HCT116 (cell line): ENCODE data around the gene ARFIP2. TPM values are rescaled to one million over a fixed set of nuclear protein-coding genes. Genes with fewer than 3 reads are reported as not detected.

Source experiments
- ATAC-seq: fragments of 200-7000 bp; cut with Tn5 transposase; 2 replicates; pipeline ENCODE4 v1.9.1; 2020; ENCODE audit warnings: mild to moderate bottlenecking, moderate library complexity
- BruUV-seq: library from RNA; stranded (reverse); fragments of 400-500 nt; replicated peaks from 2 replicates; lab custom pipeline; 2021; lab: Mats Ljungman, UMichigan
- CTCF ChIA-PET: fragments of 300-600 bp; sonication (Branson Sonifier 250); formaldehyde crosslinking; loops from one replicate; lab custom pipeline; 2021; ENCODE audit warnings: antibody characterized with exemption; lab: Charles Lee
- POLR2A ChIA-PET: fragments of 300-600, 350-600 bp; sonication (Branson Sonifier 250); formaldehyde crosslinking; loops from one replicate; lab custom pipeline; 2021; ENCODE audit warnings: antibody characterized with exemption; lab: Charles Lee
- RAD21 ChIA-PET, 2 experiments: fragments of 300-600 bp; sonication (Branson Sonifier 250); formaldehyde crosslinking; loops; one replicate each; lab custom pipeline; 2023; ENCODE audit warnings: low total read pairs in 2 of 2; ENCODE audit not compliant: uncharacterized antibody in 2 of 2, unreplicated experiment in 2 of 2, low non-redundant PET in 1 of 2; lab: Charles Lee
- DNase-seq: peaks from one replicate; pipeline ENCODE4 v3.0.0-alpha.2; 2010; ENCODE audit warnings: low read depth, low spot score
- H2AFZ ChIP-seq: fragments of 200-600 bp; shearing (Covaris generic), sonication (generic); 2 replicates; pipeline ENCODE4 v1.6.1; 2017; ENCODE audit warnings: low read depth, mixed run types, mixed read lengths, antibody characterized with exemption, low read length; ENCODE audit not compliant: poor library complexity, severe bottlenecking
- H3K27ac ChIP-seq: 2 replicates; pipeline ENCODE4 v1.5.1; 2012; ENCODE audit warnings: low read depth, low read length
- H3K27me3 ChIP-seq: fragments of 200-600 bp; sonication (generic); 2 replicates; pipeline ENCODE4 v1.6.1; 2016; ENCODE audit warnings: mixed run types, low read length, mixed read lengths; ENCODE audit not compliant: insufficient read depth
- H3K36me3 ChIP-seq, 2 experiments: fragments of 200-500 bp in 1 of 2; fragments of 200-600 bp in 1 of 2; sonication (Bioruptor generic) in 1 of 2; sonication (generic) in 1 of 2; 2 replicates each; pipeline versions ENCODE4 v1.5.1 to v1.6.1; 2014 to 2016; ENCODE audit warnings: low read length in 2 of 2, inconsistent platforms in 1 of 2, mixed read lengths in 1 of 2, mixed run types in 1 of 2; ENCODE audit not compliant: insufficient read depth in 2 of 2, control insufficient read depth in 1 of 2
- H3K4me1 ChIP-seq, 2 experiments: fragments of 200-600 bp in 1 of 2; sonication (generic) in 1 of 2; 2 replicates each; pipeline versions ENCODE4 v1.5.1 to v1.6.1; 2012 to 2017; ENCODE audit warnings: low read length in 2 of 2, inconsistent platforms in 1 of 2, mild to moderate bottlenecking in 1 of 2, mixed read lengths in 1 of 2, mixed run types in 1 of 2, moderate library complexity in 1 of 2; ENCODE audit not compliant: insufficient read depth in 2 of 2, control insufficient read depth in 1 of 2
- H3K4me2 ChIP-seq: fragments of 200-600 bp; sonication (generic); 2 replicates; pipeline ENCODE4 v1.6.1; 2017; ENCODE audit warnings: mixed run types, low read length, mixed read lengths
- H3K4me3 ChIP-seq, 2 experiments: fragments of 200-600 bp in 1 of 2; sonication (generic) in 1 of 2; replicated peaks in 1 of 2; 2 replicates each; pipeline ENCODE4 v1.5.1; 2011 to 2016; ENCODE audit warnings: low read length in 2 of 2, control low read depth in 1 of 2, low read depth in 1 of 2, mild to moderate bottlenecking in 1 of 2, mixed read lengths in 1 of 2, mixed run types in 1 of 2
- H3K79me2 ChIP-seq: fragments of 200-600 bp; sonication (generic); 2 replicates; pipeline ENCODE4 v1.6.1; 2017; ENCODE audit warnings: mild to moderate bottlenecking, mixed run types, low read length, moderate library complexity, mixed read lengths; ENCODE audit not compliant: insufficient read depth
- H3K9ac ChIP-seq: fragments of 200-600 bp; sonication (generic); 2 replicates; pipeline ENCODE4 v1.6.1; 2016; ENCODE audit warnings: low read length, mixed read lengths
- H3K9me2 ChIP-seq: fragments of 200-600 bp; sonication (generic), shearing (Covaris generic); 2 replicates; pipeline ENCODE4 v1.6.1; 2017; ENCODE audit warnings: mixed run types, mild to moderate bottlenecking, moderate library complexity; ENCODE audit not compliant: insufficient read depth
- H3K9me3 ChIP-seq, 2 experiments: fragments of 200-500 bp in 1 of 2; fragments of 200-600 bp in 1 of 2; sonication (Bioruptor generic) in 1 of 2; sonication (generic) in 1 of 2; 2 replicates each; pipeline ENCODE4 v1.6.1; 2014 to 2017; ENCODE audit warnings: low read length in 2 of 2, mixed read lengths in 2 of 2, inconsistent platforms in 1 of 2, low read depth in 1 of 2, mild to moderate bottlenecking in 1 of 2, mixed run types in 1 of 2, moderate library complexity in 1 of 2; ENCODE audit not compliant: control insufficient read depth in 1 of 2, insufficient read depth in 1 of 2
- H4K20me1 ChIP-seq: fragments of 200-600 bp; sonication (generic), shearing (Covaris generic); 2 replicates; pipeline ENCODE4 v1.6.1; 2017; ENCODE audit warnings: mixed run types, mild to moderate bottlenecking, moderate library complexity; ENCODE audit not compliant: insufficient read depth
- CBX3 ChIP-seq: IDR thresholded peaks from 2 replicates; pipeline ENCODE4 v1.6.1; 2012; ENCODE audit warnings: low read depth
- CEBPB ChIP-seq: IDR thresholded peaks from 2 replicates; pipeline ENCODE4 v1.6.1; 2012; ENCODE audit warnings: low read depth
- CTCF ChIP-seq, 3 experiments: fragments of 200-600 bp in 1 of 3; sonication (generic) in 1 of 3; IDR thresholded peaks in 2 of 3; conservative IDR thresholded peaks in 1 of 3; 2 replicates each; pipeline ENCODE4 v1.5.1; 2012 to 2017; ENCODE audit warnings: low read depth in 2 of 3, low read length in 2 of 3, antibody characterized with exemption in 1 of 3, borderline replicate concordance in 1 of 3, control low read depth in 1 of 3, mild to moderate bottlenecking in 1 of 3, mixed read lengths in 1 of 3, mixed run types in 1 of 3, moderate library complexity in 1 of 3; ENCODE audit not compliant: insufficient read depth in 1 of 3
- ELF1 ChIP-seq: IDR thresholded peaks from 2 replicates; pipeline ENCODE4 v1.6.1; 2012; ENCODE audit warnings: low read depth, borderline replicate concordance
- EZH2 ChIP-seq: fragments of 200-600 bp; sonication (generic); IDR thresholded peaks from 2 replicates; pipeline ENCODE4 v1.6.1; 2017; ENCODE audit warnings: antibody characterized with exemption, mixed run types
- EZH2phosphoT487 ChIP-seq: fragments of 200-600 bp; IDR thresholded peaks from 2 replicates; pipeline ENCODE4 v1.6.1; 2018; ENCODE audit warnings: antibody characterized with exemption, borderline replicate concordance
- FOSL1 ChIP-seq: IDR thresholded peaks from 2 replicates; pipeline ENCODE4 v1.6.1; 2012; ENCODE audit warnings: low read depth
- MAX ChIP-seq: IDR thresholded peaks from 2 replicates; pipeline ENCODE4 v1.6.1; 2012
- POLR2A ChIP-seq: IDR thresholded peaks from 2 replicates; pipeline ENCODE4 v1.7.0; 2011; ENCODE audit warnings: borderline replicate concordance; ENCODE audit not compliant: insufficient read depth, insufficient read length; ENCODE audit errors: extremely low read depth
- POLR2AphosphoS5 ChIP-seq: IDR thresholded peaks from 2 replicates; pipeline ENCODE4 v1.6.1; 2011; ENCODE audit warnings: mild to moderate bottlenecking, low read depth, low read length, moderate library complexity
- RAD21 ChIP-seq: IDR thresholded peaks from 2 replicates; pipeline ENCODE4 v1.6.1; 2012; ENCODE audit warnings: low read depth, mild to moderate bottlenecking
- SIN3A ChIP-seq: IDR thresholded peaks from 2 replicates; pipeline ENCODE4 v1.6.1; 2012; ENCODE audit warnings: low read depth
- SP1 ChIP-seq: IDR thresholded peaks from 2 replicates; pipeline ENCODE4 v1.6.1; 2012; ENCODE audit warnings: low read depth
- TCF7L2 ChIP-seq: IDR thresholded peaks from 2 replicates; pipeline ENCODE4 v1.7.0; 2011; ENCODE audit warnings: borderline replicate concordance, inconsistent platforms; ENCODE audit not compliant: insufficient read depth, insufficient read length; ENCODE audit errors: extremely low read depth
- YY1 ChIP-seq: IDR thresholded peaks from 2 replicates; pipeline ENCODE4 v1.6.1; 2011; ENCODE audit warnings: low read length, low read depth, moderate library complexity, mild to moderate bottlenecking; ENCODE audit not compliant: insufficient replicate concordance; ENCODE audit errors: extremely low read depth
- ZFX ChIP-seq: fragments of 450-650 bp; IDR thresholded peaks from 2 replicates; pipeline ENCODE4 v1.6.1; 2017
- ZNF274 ChIP-seq: fragments of 200-500 bp; sonication (Bioruptor generic); IDR thresholded peaks from 2 replicates; pipeline ENCODE4 v1.6.1; 2014; ENCODE audit warnings: mild to moderate bottlenecking, low read depth, low read length, inconsistent platforms
- intact Hi-C: fragments of 100-400 bp; cut with micrococcal nuclease; formaldehyde crosslinking; loops from 2 replicates; pipeline ENCODE4 v1.10.0; 2022
- total RNA-seq: library from RNA; stranded (reverse); gene quantifications from one replicate; pipeline ENCODE4 v1.2.1, GENCODE V29; 2021; ENCODE audit not compliant: unreplicated experiment
- TF ChIP-seq, protein P1 (sequence below): IDR thresholded peaks from 2 replicates; pipeline ENCODE4 v1.6.1; 2012
- TF ChIP-seq, protein P2 (sequence below): IDR thresholded peaks from 2 replicates; pipeline ENCODE4 v1.6.1; 2011; ENCODE audit warnings: mild to moderate bottlenecking, low read length, moderate library complexity; ENCODE audit not compliant: insufficient replicate concordance; ENCODE audit errors: extremely low read depth

The ARFIP2 gene
- total RNA-seq, 1 experiment from 2014 or later = 77.9 TPM

DNA sequence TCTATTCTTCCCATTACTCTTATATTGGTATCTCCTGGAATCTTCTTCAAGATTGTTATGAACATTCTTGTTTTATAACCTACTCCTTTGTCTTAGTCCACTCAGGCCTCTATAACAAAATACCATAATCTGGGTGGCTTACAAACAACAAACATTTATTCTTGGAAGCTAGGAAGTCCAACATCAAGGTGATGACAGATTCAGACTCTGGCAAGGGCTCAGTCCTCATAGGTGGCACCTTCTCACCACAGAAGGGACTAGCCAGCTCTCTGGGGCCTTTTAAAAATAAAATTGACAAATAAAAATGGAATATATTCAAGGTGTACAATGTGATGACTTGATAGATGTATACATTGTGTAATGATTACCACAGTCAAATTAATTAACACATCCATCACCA lies 35.7 kb upstream of the ARFIP2 start (continued):
- TF ChIP-seq SP1 = no peak
- TF ChIP-seq, protein P1, sequence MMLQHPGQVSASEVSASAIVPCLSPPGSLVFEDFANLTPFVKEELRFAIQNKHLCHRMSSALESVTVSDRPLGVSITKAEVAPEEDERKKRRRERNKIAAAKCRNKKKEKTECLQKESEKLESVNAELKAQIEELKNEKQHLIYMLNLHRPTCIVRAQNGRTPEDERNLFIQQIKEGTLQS = no peak
- no peak for TF ChIP-seq SIN3A
- TF ChIP-seq, all 23 proteins: peak for 0

DNA sequence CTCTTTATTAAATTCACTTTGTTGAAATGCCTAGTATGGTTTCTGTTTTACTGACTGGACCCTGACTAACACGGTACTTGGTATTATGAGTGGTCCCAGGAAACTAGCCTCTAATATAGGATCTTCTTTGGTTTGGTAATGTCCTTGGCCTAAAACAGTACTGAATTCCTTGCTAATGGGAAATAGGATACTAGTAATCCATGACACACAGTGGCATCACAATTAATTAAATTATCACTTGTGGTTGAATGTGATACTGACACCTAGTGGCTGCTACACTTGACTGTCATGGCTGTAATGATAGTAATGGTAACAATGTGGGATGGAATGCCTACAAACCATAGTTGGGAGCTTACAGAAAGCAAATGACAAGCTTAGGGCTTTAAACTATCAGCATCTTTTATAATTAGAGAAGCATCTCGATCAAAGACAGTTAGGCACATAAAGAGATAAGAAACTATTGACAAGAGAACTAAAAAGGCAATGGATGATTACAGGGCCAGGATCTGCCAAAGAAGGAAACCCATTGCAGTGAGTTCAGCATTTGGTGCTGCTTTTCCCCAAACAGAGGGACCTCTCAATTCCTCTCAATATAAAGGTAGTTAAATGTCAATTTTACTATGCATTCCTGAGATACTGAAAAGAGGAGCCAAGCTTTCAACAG lies 24.6 kb upstream of the ARFIP2 start:
- CTCF ChIA-PET = interaction anchor here (0.7 to 6.8 kb wide), 10 partner anchors 11 to 177 kb away, joined by 3 to 83 read pairs (median 6); partner anchors contain the start of genes ARFIP2, MRPL17 and TIMM10B
- no peaks in the 10 kb centered on the region for H4K20me1 ChIP-seq
- H3K36me3 ChIP-seq = no peaks in the 10 kb centered on the region
- H3K27ac ChIP-seq = no peak overlapping the region
- POLR2A ChIA-PET = interaction anchor here (0.7 kb wide), 1 partner anchor 127 kb away, joined by 3 read pairs; no protein-coding TSS in a partner anchor
- no peaks in the 10 kb centered on the region for H3K27me3 ChIP-seq
- H3K4me1 ChIP-seq = peaks cover 0 to 7% of the 10 kb centered on the region in 2 experiments; a peak in 2 of 4 replicates
- H3K9me2 ChIP-seq = no peaks in the 10 kb centered on the region
- intact Hi-C loops = loop anchor here (1.0 kb wide), 2 partner anchors 66 to 126 kb away; no protein-coding TSS in a partner anchor
- no peaks in the 10 kb centered on the region for H3K9me3 ChIP-seq
- no peak overlapping the region for H3K9ac ChIP-seq
- no TSS peak for BruUV-seq
- DNase-seq (peak; percentile 40), ATAC-seq (peak; percentile 94)
- H3K4me2 ChIP-seq = no peak overlapping the region
- RAD21 ChIA-PET = interaction anchor here in 1 of 2 experiments (1.0 kb wide), 1 partner anchor 127 kb away, joined by 4 read pairs; no protein-coding TSS in a partner anchor
- H2AFZ ChIP-seq = no peak overlapping the region
- H3K4me3 ChIP-seq = no peak overlapping the region
- H3K79me2 ChIP-seq = no peaks in the 10 kb centered on the region
- TF ChIP-seq MAX (no peak), POLR2A (no peak), FOSL1 (peak; percentile 46; the same call in 1 of the 2 replicates), POLR2AphosphoS5 (no peak), CBX3 (0 out of 2 replicates have a peak, but pooled peaks have one; percentile 15), ELF1 (no peak), ZNF274 (no peak), SP1 (no peak), EZH2phosphoT487 (no peak), EZH2 (no peak), SIN3A (no peak), CTCF (IDR thresholded peaks at IDR 0.05 in 2 of 3, conservative IDR thresholded peaks at IDR 0.05 in 1 of 3; ENCODE audit: borderline replicate concordance in 1 of 3, insufficient read depth in 1 of 3, low read depth in 2 of 3, low read length in 2 of 3) (peak; percentile 73 to 92 (median 74)), TCF7L2 (no peak), CEBPB (no peak), RAD21 (peak; percentile 75), ZFX (no peak), YY1 (peak; percentile 76)
- TF ChIP-seq, protein P2, sequence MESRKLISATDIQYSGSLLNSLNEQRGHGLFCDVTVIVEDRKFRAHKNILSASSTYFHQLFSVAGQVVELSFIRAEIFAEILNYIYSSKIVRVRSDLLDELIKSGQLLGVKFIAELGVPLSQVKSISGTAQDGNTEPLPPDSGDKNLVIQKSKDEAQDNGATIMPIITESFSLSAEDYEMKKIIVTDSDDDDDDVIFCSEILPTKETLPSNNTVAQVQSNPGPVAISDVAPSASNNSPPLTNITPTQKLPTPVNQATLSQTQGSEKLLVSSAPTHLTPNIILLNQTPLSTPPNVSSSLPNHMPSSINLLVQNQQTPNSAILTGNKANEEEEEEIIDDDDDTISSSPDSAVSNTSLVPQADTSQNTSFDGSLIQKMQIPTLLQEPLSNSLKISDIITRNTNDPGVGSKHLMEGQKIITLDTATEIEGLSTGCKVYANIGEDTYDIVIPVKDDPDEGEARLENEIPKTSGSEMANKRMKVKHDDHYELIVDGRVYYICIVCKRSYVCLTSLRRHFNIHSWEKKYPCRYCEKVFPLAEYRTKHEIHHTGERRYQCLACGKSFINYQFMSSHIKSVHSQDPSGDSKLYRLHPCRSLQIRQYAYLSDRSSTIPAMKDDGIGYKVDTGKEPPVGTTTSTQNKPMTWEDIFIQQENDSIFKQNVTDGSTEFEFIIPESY = no peak
- TF ChIP-seq, protein P1 = no peak
